Uterus (tissue), 4 donors: Measurements from ENCODE around the gene INPPL1. TPM values are rescaled to one million over a fixed set of nuclear protein-coding genes. Genes with fewer than 3 reads are reported as not detected.

Source experiments
- DNase-seq, 2 donors: peaks; one replicate each; pipeline ENCODE4 v3.0.0-alpha.2; 2019 to 2020
- H3K27ac ChIP-seq, 2 donors: fragments of 200-600 bp; sonication (generic); 1 replicate in 1 of 2; 2 replicates in 1 of 2; pipeline ENCODE4 v1.5.1; 2016 to 2018
- H3K27me3 ChIP-seq, 2 donors: fragments of 200-600 bp; sonication (generic); one replicate each; pipeline ENCODE4 v1.5.1; 2018 to 2019; ENCODE audit warnings: control low read depth in 1 of 2
- H3K36me3 ChIP-seq, 2 donors: fragments of 200-600 bp; sonication (generic); one replicate each; pipeline ENCODE4 v1.5.1; 2019; ENCODE audit warnings: control low read depth in 1 of 2
- H3K4me1 ChIP-seq, 2 donors: fragments of 200-600 bp; sonication (generic); one replicate each; pipeline ENCODE4 v1.5.1; 2018 to 2019; ENCODE audit warnings: control low read depth in 1 of 2
- H3K4me3 ChIP-seq, 2 donors: fragments of 200-600 bp; sonication (generic); 1 replicate in 1 of 2; 2 replicates in 1 of 2; pipeline ENCODE4 v1.5.1; 2018 to 2019; ENCODE audit warnings: mild to moderate bottlenecking in 1 of 2
- H3K9me3 ChIP-seq, 2 donors: fragments of 200-600 bp; sonication (generic); one replicate each; pipeline ENCODE4 v1.5.1; 2019; ENCODE audit warnings: control low read depth in 1 of 2
- CTCF ChIP-seq, 4 experiments: fragments of 200-600 bp in 2 of 4; fragments of 450-650 bp in 2 of 4; sonication (generic) in 2 of 4; IDR thresholded peaks; one replicate each; pipeline ENCODE4 v1.5.1; 2016 to 2019; ENCODE audit warnings: antibody characterized with exemption in 4 of 4, mild to moderate bottlenecking in 2 of 4, moderate library complexity in 1 of 4
- POLR2A ChIP-seq, 2 donors: fragments of 450-650 bp; IDR thresholded peaks; one replicate each; pipeline ENCODE4 v1.6.1; 2016; ENCODE audit warnings: antibody characterized with exemption in 2 of 2, mild to moderate bottlenecking in 1 of 2, moderate library complexity in 1 of 2
- intact Hi-C: fragments of 100-400 bp; cut with DNase I; formaldehyde crosslinking; loops from one replicate; pipeline ENCODE4 v1.15.1; 2023; ENCODE audit warnings: low total_unique reads
- total RNA-seq, 4 donors: library from RNA; depleted of rRNA in 3 of 4; stranded (reverse); fragments of >200 nt in 3 of 4; gene quantifications; one replicate each; pipeline versions ENCODE4 v1.1.0 to v1.2.4, GENCODE V29; 2014 to 2023
- donor health status: DM: yes; HTN: yes; CAD: no.

Gene INPPL1
- total RNA-seq, 4 donors from 2014 or later: 47.1 to 200 (median 50.8) TPM

GRCh38 chr11:72253392-72253791, 28.8 kb downstream of the INPPL1 start:
- Histone ChIP-seq H3K27me3 (no peaks in the 10 kb centered on the region), H3K4me3 (no peak overlapping the region), H3K36me3 (no peaks in the 10 kb centered on the region), H3K27ac (no peak overlapping the region), H3K9me3 (no peaks in the 10 kb centered on the region), H3K4me1 (no peaks in the 10 kb centered on the region)
- TF ChIP-seq CTCF (IDR thresholded peaks at IDR 0.05) (no peak), POLR2A (IDR thresholded peaks at IDR 0.05) (no peak)
- no peak for DNase-seq
- intact Hi-C loops: no loop called here

- DNase-seq: no peak
- no peak overlapping the region for H3K4me3 ChIP-seq
- no peak overlapping the region for H3K27ac ChIP-seq
- no peaks in the 10 kb centered on the region for H3K9me3 ChIP-seq
- no peaks in the 10 kb centered on the region for H3K27me3 ChIP-seq
- no peaks in the 10 kb centered on the region for H3K4me1 ChIP-seq
- H3K36me3 ChIP-seq: no peaks in the 10 kb centered on the region
- TF ChIP-seq POLR2A (IDR thresholded peaks at IDR 0.05) (no peak), CTCF (IDR thresholded peaks at IDR 0.05) (no peak)
- intact Hi-C loops: no loop called here
Measured at GRCh38 chr11:72254299-72254993, 29.9 kb downstream of the INPPL1 start.

- Histone ChIP-seq H3K4me3 (no peak overlapping the region), H3K9me3 (no peaks in the 10 kb centered on the region), H3K27me3 (no peaks in the 10 kb centered on the region), H3K27ac (no peak overlapping the region), H3K4me1 (no peaks in the 10 kb centered on the region), H3K36me3 (no peaks in the 10 kb centered on the region)
- TF ChIP-seq CTCF (IDR thresholded peaks at IDR 0.05) (no peak), POLR2A (IDR thresholded peaks at IDR 0.05) (no peak)
- DNase-seq: no peak
- intact Hi-C loops: no loop called here
Measured at GRCh38 chr11:72257570-72257969, 33.0 kb downstream of the INPPL1 start.

GRCh38 chr11:72259490-72259889, 34.9 kb downstream of the INPPL1 start:
- no peak for TF ChIP-seq CTCF (IDR thresholded peaks at IDR 0.05)
- TF ChIP-seq POLR2A (IDR thresholded peaks at IDR 0.05): no peak

GRCh38 chr11:72260574-72260973, 36.0 kb downstream of the INPPL1 start:
- H3K27ac ChIP-seq: no peak overlapping the region
- H3K4me3 ChIP-seq: no peak overlapping the region
- no peak for DNase-seq
- intact Hi-C loops: no loop called here
- no peaks in the 10 kb centered on the region for H3K36me3 ChIP-seq
- H3K9me3 ChIP-seq: no peaks in the 10 kb centered on the region
- no peaks in the 10 kb centered on the region for H3K4me1 ChIP-seq
- TF ChIP-seq CTCF (IDR thresholded peaks at IDR 0.05): no peak
- TF ChIP-seq POLR2A (IDR thresholded peaks at IDR 0.05): no peak
- no peaks in the 10 kb centered on the region for H3K27me3 ChIP-seq

More at GRCh38 chr11:72259490-72259889, 34.9 kb downstream of the INPPL1 start:
- Histone ChIP-seq H3K27me3 (no peaks in the 10 kb centered on the region), H3K4me3 (no peak overlapping the region), H3K27ac (no peak overlapping the region), H3K36me3 (no peaks in the 10 kb centered on the region), H3K4me1 (no peaks in the 10 kb centered on the region), H3K9me3 (no peaks in the 10 kb centered on the region)
- no peak for DNase-seq
- intact Hi-C loops: no loop called here
